GM21786 (cell line): Measurements from ENCODE around the gene TRABD.
A peak's percentile ranks its signal among the peaks of the same experiment; 100 is the strongest.
"Not testable (repeated sequence)": the region's sequence is repeated elsewhere in the genome, so short reads cannot be mapped to it uniquely, and the experiment has no call there.

Experiments used
- ATAC-seq: cut with Tn5 transposase; IDR thresholded peaks from one replicate; pipeline ENCODE4 v1.9.1; 2021; ENCODE audit not compliant: unreplicated experiment

Gene TRABD

GRCh38 chr22:50200461-50201190 is 14.9 kb downstream of the TRABD start, which contains the start of gene SELENOO:
Gene SELENOO (plus strand): TSS chr22:50201011. CDS start chr22:50201037, 26 bp downstream.
- peak; percentile 61 for ATAC-seq

GRCh38 chr22:50201191-50202129 is 15.7 kb downstream of the TRABD start:
- peak; percentile 16 for ATAC-seq

- ATAC-seq, result no peak
Observed at GRCh38 chr22:50202130-50202666, 16.5 kb downstream of the TRABD start.

- ATAC-seq, result no peak
Observed at GRCh38 chr22:50203288-50203687, 17.6 kb downstream of the TRABD start.

GRCh38 chr22:50204571-50204970 is 18.9 kb downstream of the TRABD start:
- ATAC-seq, result no peak

- ATAC-seq, result not testable (repeated sequence)
Observed at GRCh38 chr22:50204998-50205397, 19.3 kb downstream of the TRABD start.

GRCh38 chr22:50205781-50206569 is 20.3 kb downstream of the TRABD start:
- ATAC-seq, result no peak

- ATAC-seq, result no peak
Observed at GRCh38 chr22:50206599-50206998, 20.9 kb downstream of the TRABD start.

GRCh38 chr22:50207383-50208140 is 21.8 kb downstream of the TRABD start:
- no peak for ATAC-seq

- ATAC-seq, result no peak
Observed at GRCh38 chr22:50208430-50208938, 22.8 kb downstream of the TRABD start.

- no peak for ATAC-seq
Observed at GRCh38 chr22:50208939-50209892, 23.5 kb downstream of the TRABD start.

- no peak for ATAC-seq
Observed at GRCh38 chr22:50209893-50210292, 24.2 kb downstream of the TRABD start.

GRCh38 chr22:50210378-50211139 is 24.8 kb downstream of the TRABD start:
- no peak for ATAC-seq

- no peak for ATAC-seq
Observed at GRCh38 chr22:50211147-50211546, 25.4 kb downstream of the TRABD start.

- no peak for ATAC-seq
Observed at GRCh38 chr22:50213263-50213662, 27.6 kb downstream of the TRABD start.

- no peak for ATAC-seq
Observed at GRCh38 chr22:50215297-50216054, 29.8 kb downstream of the TRABD start.

- no peak for ATAC-seq
Observed at GRCh38 chr22:50216055-50216683, 30.5 kb downstream of the TRABD start.
